IMR-90 (cell line): ENCODE measurements around the gene CHIT1. TPM values are rescaled to one million over a fixed set of nuclear protein-coding genes. Genes with fewer than 3 reads are reported as not detected.

Experiments used
- ATAC-seq: fragments of 200-7000 bp; cut with Tn5 transposase; 2 replicates; pipeline ENCODE4 v1.9.1; 2020; ENCODE audit warnings: low read depth, mild to moderate bottlenecking, moderate library complexity
- BruUV-seq: library from RNA; stranded (reverse); fragments of 400-500 nt; replicated peaks from 2 replicates; lab custom pipeline; 2021; lab: Mats Ljungman, UMichigan
- CTCF ChIA-PET: fragments of 300-600 bp; formaldehyde crosslinking; extraction: SDS; loops from one replicate; lab custom pipeline; 2021; ENCODE audit warnings: antibody characterized with exemption; lab: Yijun Ruan, JAX
- POLR2A ChIA-PET: fragments of 300-600 bp; sonication (Branson Sonifier 250); formaldehyde crosslinking; loops from one replicate; lab custom pipeline; 2022; ENCODE audit warnings: antibody characterized with exemption; ENCODE audit not compliant: unreplicated experiment; lab: Charles Lee
- DNase-seq: peaks from one replicate; pipeline ENCODE4 v3.0.0; 2013
- H2AFZ ChIP-seq: replicated peaks from 2 replicates; pipeline ENCODE3; 2013; ENCODE audit warnings: low read length, mild to moderate bottlenecking; ENCODE audit not compliant: poor library complexity
- H2AK5ac ChIP-seq: 2 replicates; pipeline ENCODE4 v1.6.1; 2013; ENCODE audit warnings: low read depth, low read length, inconsistent platforms
- H2AK9ac ChIP-seq: replicated peaks from 2 replicates; pipeline ENCODE3; 2013; ENCODE audit warnings: mild to moderate bottlenecking, low read depth, low read length, moderate library complexity; ENCODE audit not compliant: poor library complexity
- H2BK120ac ChIP-seq: 2 replicates; pipeline ENCODE4 v1.6.1; 2013; ENCODE audit warnings: low read depth, low read length, inconsistent platforms
- H2BK15ac ChIP-seq: 3 replicates; pipeline ENCODE4 v1.6.1; 2013; ENCODE audit warnings: low read depth, low read length, inconsistent platforms
- H2BK20ac ChIP-seq: 2 replicates; pipeline ENCODE4 v1.6.1; 2013; ENCODE audit warnings: low read depth, mild to moderate bottlenecking, inconsistent platforms, low read length, moderate library complexity
- H2BK5ac ChIP-seq: 2 replicates; pipeline ENCODE4 v1.6.1; 2013; ENCODE audit warnings: mild to moderate bottlenecking, low read depth, low read length, inconsistent platforms; ENCODE audit not compliant: poor library complexity, severe bottlenecking
- H3K14ac ChIP-seq: replicated peaks from 2 replicates; pipeline ENCODE4 v1.6.1; 2013; ENCODE audit warnings: low read depth, low read length, inconsistent platforms
- H3K18ac ChIP-seq: 2 replicates; pipeline ENCODE4 v1.6.1; 2013; ENCODE audit warnings: low read depth, low read length, control low read depth
- H3K23ac ChIP-seq: 2 replicates; pipeline ENCODE4 v1.6.1; 2013; ENCODE audit warnings: low read depth, low read length, inconsistent platforms
- H3K27ac ChIP-seq: 2 replicates; pipeline ENCODE4 v1.5.1; 2013; ENCODE audit warnings: mild to moderate bottlenecking, control low read depth, low read length; ENCODE audit not compliant: insufficient read depth
- H3K27me3 ChIP-seq: 2 replicates; pipeline ENCODE4 v1.6.1; 2013; ENCODE audit warnings: low read length; ENCODE audit not compliant: control insufficient read depth, insufficient read depth
- H3K36me3 ChIP-seq: 2 replicates; pipeline ENCODE4 v1.6.1; 2013; ENCODE audit warnings: low read length, mixed read lengths; ENCODE audit not compliant: control insufficient read depth, insufficient read depth
- H3K4ac ChIP-seq: 2 replicates; pipeline ENCODE4 v1.6.1; 2013; ENCODE audit warnings: low read depth, low read length, inconsistent platforms
- H3K4me1 ChIP-seq: 2 replicates; pipeline ENCODE4 v1.6.1; 2013; ENCODE audit warnings: low read length, mixed read lengths; ENCODE audit not compliant: control insufficient read depth, insufficient read depth
- H3K4me2 ChIP-seq: 2 replicates; pipeline ENCODE4 v1.6.1; 2013; ENCODE audit warnings: low read depth, mild to moderate bottlenecking, control low read depth, low read length, moderate library complexity
- H3K4me3 ChIP-seq: 2 replicates; pipeline ENCODE4 v1.5.1; 2013; ENCODE audit warnings: low read depth, mild to moderate bottlenecking, control low read depth, low read length, moderate library complexity; ENCODE audit not compliant: insufficient read depth
- H3K56ac ChIP-seq: 2 replicates; pipeline ENCODE4 v1.6.1; 2013; ENCODE audit warnings: low read length, inconsistent platforms; ENCODE audit not compliant: insufficient read depth; ENCODE audit errors: extremely low read depth
- H3K79me1 ChIP-seq, 2 experiments: 2 replicates each; pipeline ENCODE4 v1.6.1; 2013; ENCODE audit warnings: low read length in 2 of 2, inconsistent platforms in 1 of 2, low read depth in 1 of 2
- H3K9ac ChIP-seq: 2 replicates; pipeline ENCODE4 v1.6.1; 2013; ENCODE audit warnings: low read depth, low read length, control low read depth
- H3K9me1 ChIP-seq: 2 replicates; pipeline ENCODE4 v1.6.1; 2013; ENCODE audit warnings: low read length, inconsistent platforms; ENCODE audit not compliant: insufficient read depth
- H3K9me3 ChIP-seq: 2 replicates; pipeline ENCODE4 v1.6.1; 2013; ENCODE audit warnings: low read length; ENCODE audit not compliant: control insufficient read depth, insufficient read depth
- H4K20me1 ChIP-seq: 2 replicates; pipeline ENCODE4 v1.6.1; 2013; ENCODE audit warnings: low read length, inconsistent platforms; ENCODE audit not compliant: insufficient read depth
- H4K5ac ChIP-seq: 2 replicates; pipeline ENCODE4 v1.6.1; 2013; ENCODE audit warnings: mild to moderate bottlenecking, low read depth, low read length, control low read depth
- H4K8ac ChIP-seq, 2 experiments: 2 replicates each; pipeline ENCODE4 v1.6.1; 2013; ENCODE audit warnings: low read depth in 2 of 2, low read length in 2 of 2, control low read depth in 1 of 2, inconsistent platforms in 1 of 2
- H4K91ac ChIP-seq: 2 replicates; pipeline ENCODE4 v1.6.1; 2013; ENCODE audit warnings: low read depth, low read length, inconsistent platforms; ENCODE audit not compliant: insufficient read depth
- BHLHE40 ChIP-seq: fragments of 150-350 bp; IDR thresholded peaks from 2 replicates; pipeline ENCODE4 v1.6.1; 2016; ENCODE audit warnings: mild to moderate bottlenecking, low read depth, low read length
- CEBPB ChIP-seq: IDR thresholded peaks from 2 replicates; pipeline ENCODE4 v1.6.1; 2012; ENCODE audit warnings: low read depth, low read length, improper control_type of control experiment
- CHD1 ChIP-seq: IDR thresholded peaks from 2 replicates; pipeline ENCODE4 v1.6.1; 2012; ENCODE audit warnings: low read depth, low read length, improper control_type of control experiment
- CTCF ChIP-seq: conservative IDR thresholded peaks from 2 replicates; pipeline ENCODE4 v1.5.1; 2012; ENCODE audit warnings: mild to moderate bottlenecking, low read depth, low read length, improper control_type of control experiment
- FOS ChIP-seq: fragments of 150-350 bp; IDR thresholded peaks from 2 replicates; pipeline ENCODE4 v1.6.1; 2016; ENCODE audit warnings: low read depth, low read length
- MAFK ChIP-seq: IDR thresholded peaks from 2 replicates; pipeline ENCODE4 v1.6.1; 2012; ENCODE audit warnings: low read depth, low read length, improper control_type of control experiment
- MAZ ChIP-seq: IDR thresholded peaks from 2 replicates; pipeline ENCODE4 v1.6.1; 2012; ENCODE audit warnings: low read depth, mild to moderate bottlenecking, low read length, improper control_type of control experiment, moderate library complexity, borderline replicate concordance
- MXI1 ChIP-seq: IDR thresholded peaks from 2 replicates; pipeline ENCODE4 v1.6.1; 2012; ENCODE audit warnings: low read depth, mild to moderate bottlenecking, low read length, moderate library complexity, borderline replicate concordance
- NFE2L2 ChIP-seq: fragments of 150-350 bp; IDR thresholded peaks from 2 replicates; pipeline ENCODE4 v1.6.1; 2016; ENCODE audit warnings: low read depth, mild to moderate bottlenecking, low read length
- POLR2A ChIP-seq: IDR thresholded peaks from 2 replicates; pipeline ENCODE4 v1.6.1; 2012; ENCODE audit warnings: mild to moderate bottlenecking, low read depth, low read length
- RCOR1 ChIP-seq: IDR thresholded peaks from 2 replicates; pipeline ENCODE4 v1.6.1; 2012; ENCODE audit warnings: mild to moderate bottlenecking, low read length, improper control_type of control experiment; ENCODE audit not compliant: insufficient replicate concordance
- RFX5 ChIP-seq: IDR thresholded peaks from 2 replicates; pipeline ENCODE4 v1.8.0; 2012; ENCODE audit warnings: low read depth, mild to moderate bottlenecking, low read length, moderate library complexity
- SMC3 ChIP-seq: fragments of 150-350 bp; IDR thresholded peaks from 2 replicates; pipeline ENCODE4 v1.6.1; 2016; ENCODE audit warnings: low read depth, mild to moderate bottlenecking, antibody characterized with exemption, low read length, moderate library complexity
- USF2 ChIP-seq: fragments of 150-350 bp; IDR thresholded peaks from 2 replicates; pipeline ENCODE4 v1.6.1; 2017; ENCODE audit warnings: mild to moderate bottlenecking, antibody characterized with exemption, low read length, low read depth
- WGBS, 2 experiments: methylation state at CpG; one replicate each; pipeline versions ENCODE4 v1.1.5 to v1.1.7; 2013; ENCODE audit warnings: missing lambda C conversion rate in 2 of 2; ENCODE audit not compliant: insufficient read length in 1 of 2; ENCODE audit errors: extremely low coverage in 2 of 2; 5-methylcytosine and 5-hydroxymethylcytosine counted together
- dilution Hi-C: fragments of 300-500 bp; cut with HindIII; formaldehyde crosslinking; loops from one replicate; pipeline ENCODE4 v1.14.3; 2018; ENCODE audit warnings: low sequenced_read_pairs; ENCODE audit not compliant: unreplicated experiment
- in situ Hi-C: fragments of 300-500 bp; cut with MboI; formaldehyde crosslinking; loops from 3 replicates; pipeline ENCODE4 v1.14.3; 2019; ENCODE audit warnings: low sequenced_read_pairs, inconsistent platforms, mixed read lengths
- intact Hi-C: fragments of 100-400 bp; cut with micrococcal nuclease; formaldehyde crosslinking; loops from 2 replicates; pipeline ENCODE4 v1.10.0; 2022
- polyA plus RNA-seq, 3 experiments: library from polyadenylated mRNA; depleted of rRNA; stranded (reverse); fragments of >200 nt; gene quantifications; 2 replicates each; pipeline ENCODE4 v1.2.3, GENCODE V29; 2012; ENCODE audit warnings: low replicate concordance in 1 of 3
- total RNA-seq: library from RNA; depleted of rRNA; stranded (reverse); fragments of >200 nt; gene quantifications from 2 replicates; pipeline ENCODE4 v1.2.3, GENCODE V29; 2012

The CHIT1 gene
- total and polyA plus RNA-seq, 2 of the 4 experiments (the other 2 are of a cell fraction) = not detected

- BruUV-seq = no TSS peak
- H3K36me3 ChIP-seq = no peaks in the 10 kb centered on the region
- POLR2A ChIA-PET = no interaction called here
- H2AFZ ChIP-seq = peak overlapping the region; percentile 61
- peak overlapping the region; percentile 50 to 52; a peak in 3 of 4 replicates for H4K8ac ChIP-seq
- peak overlapping the region; percentile 65; the same call in 1 of the 2 replicates for H3K4ac ChIP-seq
- peak overlapping the region; percentile 24; the same call in 1 of the 2 replicates for H4K5ac ChIP-seq
- peak overlapping the region; percentile 44; the same call in 1 of the 2 replicates for H3K18ac ChIP-seq
- H2BK5ac ChIP-seq = peak overlapping the region; percentile 28
- peak overlapping the region; percentile 59; the same call in 1 of the 3 replicates for H2BK15ac ChIP-seq
- H4K91ac ChIP-seq = peak overlapping the region; percentile 15; the same call in 1 of the 2 replicates
- H3K9me1 ChIP-seq = peaks cover 15% of the 10 kb centered on the region; the same call in 1 of the 2 replicates
- no peak overlapping the region for H3K56ac ChIP-seq
- peak overlapping the region; percentile 24; the same call in 1 of the 2 replicates for H3K27ac ChIP-seq
- no CpG with 5 or more reads among the region's 9 CpGs for WGBS, 2 experiments
- no peak for TF ChIP-seq CTCF
- no peak for TF ChIP-seq BHLHE40
- TF ChIP-seq FOS = peak; percentile 26; the same call in 1 of the 2 replicates
- TF ChIP-seq CHD1 = no peak
- TF ChIP-seq SMC3 = no peak
- TF ChIP-seq POLR2A = no peak
- 0 out of 2 replicates have a peak, but pooled peaks have one; percentile 25 for TF ChIP-seq MAZ
- no peak for TF ChIP-seq RFX5
- TF ChIP-seq MAFK = no peak
- TF ChIP-seq RCOR1 = no peak
- no peak for TF ChIP-seq MXI1
- TF ChIP-seq NFE2L2 = no peak
- no peak for TF ChIP-seq USF2
- TF ChIP-seq CEBPB = no peak
- peak overlapping the region; percentile 11 for H2AK9ac ChIP-seq
- H2BK20ac ChIP-seq = peak overlapping the region; percentile 74; the same call in 1 of the 2 replicates
- H3K4me2 ChIP-seq = peak overlapping the region; percentile 16; the same call in 1 of the 2 replicates
- H3K4me3 ChIP-seq = no peak overlapping the region
- in situ Hi-C loops = no loop called here
- H4K20me1 ChIP-seq = no peaks in the 10 kb centered on the region
- ATAC-seq = peak; percentile 83
- peak overlapping the region; percentile 52 for H2BK120ac ChIP-seq
- no peak overlapping the region for H3K9ac ChIP-seq
- dilution Hi-C loops = no loop called here
- peak overlapping the region; percentile 43 for H2AK5ac ChIP-seq
- intact Hi-C loops = no loop called here
- H3K9me3 ChIP-seq = no peaks in the 10 kb centered on the region
- CTCF ChIA-PET = interaction anchor here (1.2 to 2.0 kb wide), 2 partner anchors 10 to 60 kb away, joined by 4 read pairs; no protein-coding TSS in a partner anchor
- H3K4me1 ChIP-seq = peaks cover 22% of the 10 kb centered on the region
- peak; percentile 44 for DNase-seq
- no peak overlapping the region for H3K14ac ChIP-seq
- no peaks in the 10 kb centered on the region; the same call in 1 of the 2 replicates for H3K27me3 ChIP-seq
- no peaks in the 10 kb centered on the region for H3K79me1 ChIP-seq
- 0 out of 2 replicates have a peak overlapping the region, but pooled peaks have one; percentile 26 for H3K23ac ChIP-seq
Measured at GRCh38 chr1:203177470-203178039, 51.9 kb downstream of the CHIT1 start.
